ENCODE data around the gene ITIH4.

The ITIH4 gene

DNA sequence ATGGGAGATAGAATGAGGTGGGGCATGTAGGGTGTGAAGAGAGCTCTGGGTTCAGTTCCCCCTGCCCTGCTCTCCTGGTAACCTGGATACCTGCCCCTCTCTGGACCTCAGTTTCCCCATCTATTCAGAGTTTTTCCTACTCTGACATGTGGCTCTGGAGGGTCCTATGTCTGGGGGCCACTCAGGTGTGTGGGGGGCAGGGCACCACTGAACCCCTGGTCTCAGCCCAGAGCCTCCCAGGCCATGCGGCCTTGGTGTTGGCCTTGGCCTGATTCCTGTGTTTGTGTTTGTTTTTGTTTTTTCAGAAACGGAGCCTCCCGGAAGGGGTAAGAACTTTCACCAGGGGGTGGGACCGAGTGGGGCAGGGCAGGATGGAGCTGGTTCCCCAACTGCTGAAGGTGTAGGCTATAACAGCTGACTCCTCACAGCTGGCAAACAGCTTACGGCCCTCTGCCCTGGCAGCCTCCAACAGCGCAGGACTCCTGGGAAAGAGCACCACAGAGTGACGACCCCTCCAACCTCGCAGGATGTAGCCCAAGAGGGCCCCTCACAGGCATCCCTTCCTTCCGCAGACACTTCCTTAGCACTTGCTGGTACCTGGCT lies 35.1 kb downstream of the ITIH4 start:
- DNase-seq: no peak

DNA sequence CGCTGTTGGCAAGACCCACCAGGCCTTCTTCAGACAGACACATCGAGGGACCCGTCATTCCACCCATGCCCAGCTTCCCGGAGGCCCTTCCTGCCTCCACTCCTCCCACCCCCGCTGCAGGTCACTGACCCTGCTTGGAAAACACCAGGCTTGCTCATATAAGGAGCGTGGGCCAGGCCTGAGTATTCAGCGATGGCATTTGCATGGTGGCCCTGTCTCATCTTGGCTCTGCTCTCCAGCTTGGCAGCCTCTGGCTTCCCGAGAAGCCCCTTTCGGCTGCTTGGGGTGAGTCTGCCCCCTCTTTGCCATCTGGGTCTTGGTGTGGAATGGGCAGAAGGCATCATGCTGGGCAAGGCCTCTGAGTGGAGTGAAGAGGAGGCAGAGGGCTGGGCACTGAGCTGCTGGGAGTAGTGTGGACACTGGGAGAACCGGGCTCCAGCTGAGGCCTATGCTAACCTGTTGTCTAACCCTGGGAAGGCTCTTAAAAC lies 35.8 kb downstream of the ITIH4 start, which contains the start of gene ITIH3:
Gene ITIH3 (plus strand): TSS at position 185 of the 488 bp plus-strand sequence. CDS start 8 bp downstream, at position 193.
- DNase-seq: no peak

DNA sequence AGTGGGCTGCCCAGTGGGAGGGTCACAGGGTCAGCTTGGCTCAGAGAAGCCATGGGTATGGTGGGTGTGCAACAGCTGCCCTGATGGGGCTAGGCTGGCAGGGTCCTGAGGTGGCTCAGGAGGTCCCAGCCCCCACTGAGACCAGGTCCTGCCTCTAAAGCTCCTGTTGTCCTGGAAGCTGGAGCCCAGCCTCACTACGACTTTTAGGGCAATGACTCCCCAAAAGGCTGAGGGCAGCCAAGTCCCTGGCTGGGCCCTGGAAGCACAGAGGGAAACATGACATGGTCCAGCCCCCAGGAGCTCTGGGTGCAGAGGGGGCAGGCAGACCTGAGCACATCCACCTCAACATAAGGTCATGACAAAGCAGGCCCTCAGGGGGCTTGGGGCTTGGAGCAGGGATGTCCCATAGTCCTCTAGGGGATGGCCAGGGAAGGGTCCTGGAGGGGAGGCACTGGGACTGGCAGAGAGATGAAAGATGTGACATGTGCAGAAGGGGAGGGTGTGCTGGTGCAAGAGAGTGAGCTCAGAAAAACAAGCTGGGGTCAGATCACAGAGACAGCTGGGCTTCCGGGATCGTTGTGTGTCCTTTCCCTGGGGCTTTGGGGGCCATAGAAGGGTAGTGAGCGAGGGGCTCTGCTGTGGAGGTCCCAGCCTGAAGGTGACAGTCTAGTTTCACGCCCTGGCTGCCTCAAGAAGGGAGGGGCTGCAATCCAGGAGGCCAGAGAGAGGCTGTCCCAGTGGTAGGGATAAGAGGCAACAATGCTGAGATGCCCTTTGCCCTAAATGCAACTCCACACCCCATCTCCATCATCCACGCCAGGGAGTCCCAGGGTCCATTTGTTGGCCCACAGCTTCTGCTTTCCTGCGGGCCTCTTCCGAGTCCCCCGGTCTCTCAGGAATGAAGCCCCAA lies 36.5 kb downstream of the ITIH4 start:
- DNase-seq: no peak

DNA sequence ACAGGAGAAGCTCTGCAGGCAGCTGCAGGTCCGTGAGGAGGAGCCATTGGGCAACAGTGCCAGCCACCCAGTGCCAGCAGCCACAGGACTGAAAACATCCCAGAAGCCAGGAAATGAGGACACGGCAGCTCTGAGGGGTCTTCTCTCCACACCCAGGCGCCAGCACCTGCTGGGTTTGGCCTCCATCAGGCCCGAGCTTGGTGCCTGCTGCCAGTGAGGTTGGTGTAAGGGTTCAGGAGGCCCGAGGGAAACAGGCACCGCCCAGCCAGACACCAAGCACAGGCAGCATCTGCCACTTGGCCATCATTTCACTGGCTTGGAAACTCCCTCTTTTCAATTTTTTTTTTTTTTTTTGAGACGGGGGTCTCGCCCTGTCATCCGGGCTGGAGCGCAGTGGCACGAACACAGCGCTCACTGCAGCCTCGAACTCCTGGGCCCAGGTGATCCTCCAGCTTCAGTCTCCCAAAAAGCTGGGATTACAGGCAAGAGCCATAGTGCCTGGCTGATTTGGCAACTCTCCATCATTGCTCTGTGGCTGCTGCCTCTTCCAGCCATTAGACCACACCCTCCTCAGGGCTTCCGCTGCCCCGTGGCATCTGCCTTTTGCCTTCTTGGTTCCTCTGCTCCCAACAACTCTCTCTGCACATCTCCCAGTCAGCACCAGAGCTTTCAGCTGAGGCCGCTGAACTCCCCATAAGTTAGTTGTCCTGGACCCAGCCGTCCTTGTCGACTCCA lies 37.3 kb downstream of the ITIH4 start:
- no peak for DNase-seq

DNA sequence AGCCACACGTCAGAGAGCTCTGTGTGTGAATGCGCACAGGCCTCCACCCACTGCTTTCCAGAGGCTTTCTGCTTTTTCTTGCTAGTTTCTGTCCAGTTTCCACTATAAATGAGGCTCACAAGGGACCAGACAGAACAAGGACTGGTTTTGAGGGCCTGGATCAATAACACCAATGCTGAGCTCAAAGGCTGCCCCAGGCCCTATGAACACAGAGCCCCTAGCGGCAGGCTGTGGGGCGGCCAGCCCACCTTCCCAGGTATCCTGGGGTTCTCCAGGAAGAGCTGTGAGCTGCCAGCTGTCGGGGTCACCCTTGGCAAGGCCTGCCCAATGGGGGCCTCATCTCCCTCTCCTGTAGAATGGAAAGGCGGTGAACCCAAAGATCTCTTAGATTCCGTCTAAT lies 38.1 kb downstream of the ITIH4 start:
- DNase-seq: no peak

DNA sequence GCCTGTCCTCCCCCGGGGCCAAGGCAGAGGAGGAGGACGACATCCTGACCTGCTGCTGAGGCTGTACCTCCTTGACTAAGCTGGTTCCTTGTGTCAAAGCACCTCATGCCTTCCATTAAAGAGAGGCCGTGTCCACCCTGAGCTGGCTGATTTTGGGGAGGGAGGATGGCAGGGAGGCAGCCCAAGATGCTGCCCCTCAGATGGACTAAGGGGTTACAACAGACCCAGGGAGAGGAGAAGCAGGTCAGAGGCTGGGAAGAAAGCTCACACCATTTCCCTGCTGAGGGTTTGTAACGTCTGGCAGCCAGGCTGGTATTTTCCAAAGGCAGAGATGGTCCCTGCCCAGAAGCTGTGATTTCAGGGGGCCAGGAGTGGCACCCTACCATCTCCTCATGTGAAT lies 38.5 kb downstream of the ITIH4 start:
- no peak for DNase-seq

DNA sequence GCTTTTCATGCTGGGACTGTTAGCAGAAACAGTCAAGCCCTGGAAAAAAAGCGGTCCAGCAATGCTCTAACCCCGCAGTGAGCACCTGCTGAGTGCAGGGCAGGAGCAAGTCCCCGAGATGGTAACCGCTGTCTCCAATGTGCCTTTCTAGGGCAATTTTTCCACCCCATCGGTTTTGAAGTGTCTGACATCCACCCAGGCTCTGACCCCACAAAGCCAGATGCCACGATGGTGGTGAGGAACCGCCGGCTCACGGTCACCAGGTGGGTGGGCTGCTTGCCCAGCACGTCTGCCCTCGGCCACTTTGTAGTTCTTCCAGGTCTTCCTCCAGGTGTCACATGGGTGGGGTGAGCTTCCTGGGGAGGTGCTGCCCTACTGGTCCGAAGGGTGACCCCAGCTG lies 39.1 kb downstream of the ITIH4 start:
- no peak for DNase-seq

DNA sequence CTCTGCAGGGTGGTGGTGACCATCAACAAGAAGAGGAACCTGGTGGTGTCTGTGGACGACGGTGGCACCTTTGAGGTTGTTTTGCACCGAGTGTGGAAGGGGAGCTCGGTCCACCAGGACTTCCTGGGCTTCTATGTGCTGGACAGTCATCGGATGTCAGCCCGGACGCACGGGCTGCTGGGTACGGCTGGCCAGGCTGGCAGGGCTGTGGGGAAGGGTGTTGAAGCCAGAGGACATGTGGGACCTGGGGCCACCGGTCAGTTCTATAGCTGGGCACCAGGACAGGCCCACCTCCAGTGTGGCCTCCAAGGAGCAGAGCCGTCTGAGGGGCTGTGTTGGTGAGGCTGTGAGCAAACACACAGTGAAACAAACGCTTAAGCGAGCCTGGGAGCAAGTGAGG lies 39.7 kb downstream of the ITIH4 start:
- DNase-seq: no peak

DNA sequence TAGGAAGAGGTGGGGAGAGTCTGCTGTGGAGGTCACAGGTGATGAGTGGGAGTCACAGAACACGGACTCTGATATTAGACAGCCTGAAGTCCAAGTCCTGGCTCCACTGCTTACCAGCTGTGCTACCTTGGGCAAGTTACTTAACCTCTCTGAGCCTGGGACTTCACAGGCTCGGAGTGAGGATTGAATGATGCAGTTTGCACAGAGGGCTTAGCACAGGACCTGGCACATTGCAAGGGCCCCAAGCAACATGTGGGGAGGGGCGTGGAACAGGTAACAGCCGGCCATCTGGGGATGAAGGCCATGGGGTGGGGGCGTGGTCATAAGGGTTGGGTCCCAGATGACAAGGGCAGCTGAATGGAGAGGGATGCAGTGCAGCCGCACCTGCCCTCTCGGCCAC lies 40.1 kb downstream of the ITIH4 start:
- DNase-seq: no peak

DNA sequence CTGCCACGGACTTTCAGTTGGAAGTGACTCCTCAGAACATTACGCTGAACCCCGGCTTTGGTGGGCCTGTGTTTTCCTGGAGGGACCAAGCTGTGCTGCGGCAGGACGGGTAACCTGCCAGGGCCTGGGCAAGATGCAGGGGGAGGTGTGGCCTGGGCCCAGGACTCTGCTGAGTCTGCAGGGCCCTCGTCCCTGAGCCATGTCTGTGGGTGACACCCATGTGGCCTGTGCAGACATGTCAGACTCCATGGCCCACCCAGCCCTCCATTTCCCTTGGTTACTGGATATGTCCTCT lies 40.8 kb downstream of the ITIH4 start:
- no peak for DNase-seq

DNA sequence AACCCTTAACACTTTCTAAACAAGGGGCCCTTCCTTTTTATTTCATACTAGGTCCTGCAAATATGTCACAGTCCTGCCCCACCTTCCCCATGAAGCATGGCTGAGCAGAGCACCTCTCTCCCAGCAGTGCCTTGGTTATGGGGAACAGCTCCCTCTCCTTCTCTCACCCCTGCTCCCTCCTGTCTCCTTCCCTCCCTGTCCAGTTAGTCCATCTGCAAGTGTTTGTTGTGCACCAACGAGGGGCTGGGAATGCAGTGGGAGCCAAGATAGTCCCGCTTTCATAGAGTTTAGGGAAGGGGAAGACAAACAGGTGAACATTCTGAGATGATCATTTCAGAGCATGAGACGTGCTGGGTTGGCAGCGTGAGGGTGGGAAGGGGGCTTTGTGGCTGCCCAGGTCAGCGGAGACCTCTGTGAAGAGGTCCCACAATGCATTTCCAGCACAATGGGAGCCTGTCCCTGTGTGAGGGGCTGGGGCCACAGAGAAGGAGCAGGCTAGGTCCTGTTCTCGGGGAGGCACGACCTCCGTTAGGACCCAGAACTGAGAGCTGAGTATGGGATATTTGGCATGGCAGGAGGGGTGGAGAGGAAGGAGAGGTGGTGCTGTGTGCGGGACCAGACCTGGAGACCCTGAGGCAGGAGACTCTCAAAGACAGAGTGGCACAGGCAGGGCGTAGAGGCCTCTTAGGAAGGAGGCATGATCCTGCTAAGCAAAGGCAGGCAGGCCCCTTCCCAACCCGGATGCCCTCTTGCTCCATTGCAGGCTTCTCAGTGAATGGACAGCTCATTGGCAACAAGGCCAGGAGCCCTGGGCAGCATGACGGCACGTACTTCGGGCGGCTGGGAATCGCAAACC lies 41.4 kb downstream of the ITIH4 start:
- no peak for DNase-seq

DNA sequence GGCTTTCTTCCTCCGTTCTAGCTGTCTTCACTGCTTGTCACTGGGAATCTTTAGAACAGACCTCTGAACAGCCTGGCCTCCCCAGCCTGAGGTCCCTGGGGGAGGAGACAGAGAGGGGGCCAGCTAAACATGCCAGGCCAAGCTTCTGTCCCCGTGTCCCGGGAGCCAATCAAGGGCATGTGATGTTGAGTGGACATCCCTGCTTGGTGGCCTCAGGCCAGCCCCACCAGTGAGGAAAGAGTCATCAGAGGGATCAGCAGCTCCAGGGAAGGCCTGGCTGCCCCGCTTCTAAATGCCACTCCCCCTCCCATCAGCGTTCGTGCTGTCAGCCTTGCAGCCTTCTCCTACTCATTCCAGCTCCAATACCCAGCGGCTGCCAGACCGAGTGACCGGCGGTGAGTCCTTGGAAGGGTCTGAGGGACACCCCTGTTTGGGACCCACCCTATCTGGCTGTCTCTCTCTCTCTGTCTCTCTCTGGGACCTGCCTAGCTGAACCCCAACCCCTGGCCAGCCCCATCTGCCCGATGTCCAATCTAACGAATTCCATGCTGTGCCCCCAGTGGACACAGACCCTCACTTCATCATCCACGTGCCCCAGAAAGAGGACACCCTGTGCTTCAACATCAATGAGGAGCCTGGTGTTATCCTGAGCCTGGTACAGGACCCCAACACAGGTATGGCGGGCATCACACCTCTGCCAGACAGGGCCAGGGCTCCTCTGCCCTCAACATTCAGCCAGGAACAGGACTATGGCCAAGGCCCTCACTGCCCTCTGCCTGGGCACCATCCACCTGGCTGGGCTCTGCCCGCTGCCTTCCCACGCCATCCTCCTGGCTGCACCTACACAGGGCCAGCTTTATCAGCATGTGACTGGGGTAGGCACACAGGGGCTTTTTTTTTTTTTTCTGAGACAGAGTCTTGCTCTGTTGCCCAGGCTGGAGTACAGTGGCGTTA lies 42.5 kb downstream of the ITIH4 start:
- DNase-seq: no peak

DNA sequence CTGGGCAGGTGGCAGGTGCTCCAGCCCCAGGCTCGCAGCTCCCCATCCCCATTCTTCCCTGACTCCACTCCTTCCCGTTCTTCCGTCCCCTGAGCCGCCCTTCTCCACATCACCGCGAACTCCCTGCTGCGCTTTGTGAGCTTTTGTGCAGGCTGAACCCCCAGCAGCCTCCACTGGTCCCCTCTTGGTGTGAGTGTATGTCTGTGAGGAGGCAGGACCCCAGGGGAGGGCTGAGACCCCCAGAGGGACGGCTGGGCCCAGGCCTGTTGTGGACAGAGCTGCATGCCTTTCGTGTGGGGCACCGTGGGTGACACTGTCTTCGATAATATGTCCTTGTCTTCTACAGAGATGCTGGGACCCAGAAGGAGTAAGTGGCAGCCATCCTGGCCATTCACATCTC lies 43.2 kb downstream of the ITIH4 start:
- no peak for DNase-seq

DNA sequence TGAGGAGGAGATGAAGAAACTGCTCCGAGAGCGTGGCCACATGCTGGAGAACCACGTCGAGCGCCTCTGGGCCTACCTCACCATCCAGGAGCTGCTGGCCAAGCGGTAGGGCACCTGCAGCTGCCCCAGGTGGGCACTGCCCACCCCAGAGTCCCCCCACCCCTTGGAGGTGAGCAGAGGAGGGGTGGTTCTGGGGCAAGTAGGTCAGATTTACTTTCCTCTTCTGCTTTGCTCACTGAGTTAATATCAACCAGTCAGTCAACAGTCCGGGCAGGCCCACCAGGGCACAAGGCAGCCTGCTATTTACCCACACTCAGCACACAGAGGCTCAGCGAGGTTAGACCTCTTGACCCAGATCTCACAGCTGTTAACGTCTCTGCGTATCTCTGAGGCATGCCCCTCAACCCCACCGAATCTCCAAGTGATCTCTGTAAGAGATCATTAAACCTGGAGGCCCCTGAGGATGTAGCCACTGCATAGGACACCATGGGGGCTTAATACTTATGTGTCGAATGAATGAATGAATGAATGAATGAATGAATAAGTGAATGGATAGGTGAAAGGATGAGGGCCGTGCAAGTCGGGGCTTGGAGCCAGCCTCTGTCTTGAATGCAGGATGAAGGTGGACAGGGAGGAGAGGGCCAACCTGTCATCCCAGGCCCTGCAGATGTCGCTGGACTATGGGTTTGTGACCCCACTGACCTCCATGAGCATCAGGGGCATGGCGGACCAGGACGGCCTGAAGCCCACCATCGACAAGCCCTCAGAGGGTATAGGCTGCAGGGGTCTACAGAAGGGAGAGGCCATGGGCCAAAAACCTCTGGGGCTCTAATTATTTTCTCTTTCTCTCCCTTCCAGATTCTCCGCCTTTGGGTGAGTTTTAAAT lies 43.9 kb downstream of the ITIH4 start:
- DNase-seq: no peak

DNA sequence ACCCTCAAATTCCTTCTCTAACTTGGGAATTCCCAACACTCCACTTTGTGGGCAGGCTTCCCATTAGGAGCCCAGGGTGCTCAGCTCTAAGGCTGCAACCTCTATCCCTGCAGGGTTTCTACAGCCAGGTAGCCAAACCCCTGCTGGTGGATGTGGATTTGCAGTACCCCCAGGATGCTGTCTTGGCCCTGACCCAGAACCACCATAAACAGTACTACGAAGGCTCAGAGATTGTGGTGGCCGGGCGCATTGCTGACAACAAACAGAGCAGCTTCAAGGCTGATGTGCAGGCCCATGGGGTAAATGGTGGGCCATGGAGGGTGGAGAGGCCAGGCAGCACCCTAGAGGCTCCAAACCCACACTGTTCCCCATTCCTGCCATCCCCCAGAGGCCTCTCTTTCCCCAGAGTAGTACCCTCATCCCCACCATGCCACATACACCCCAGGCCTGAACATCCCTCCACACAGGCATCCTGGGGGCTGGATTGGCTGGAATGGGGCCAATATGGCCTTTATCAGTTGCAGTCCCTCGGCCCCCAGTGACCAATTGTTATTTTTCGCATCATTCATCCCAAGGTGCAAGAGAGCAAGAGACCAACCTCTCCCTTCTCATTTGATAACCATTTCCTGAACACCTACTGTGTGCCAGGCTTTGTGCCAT lies 45.4 kb downstream of the ITIH4 start:
- no peak for DNase-seq

DNA sequence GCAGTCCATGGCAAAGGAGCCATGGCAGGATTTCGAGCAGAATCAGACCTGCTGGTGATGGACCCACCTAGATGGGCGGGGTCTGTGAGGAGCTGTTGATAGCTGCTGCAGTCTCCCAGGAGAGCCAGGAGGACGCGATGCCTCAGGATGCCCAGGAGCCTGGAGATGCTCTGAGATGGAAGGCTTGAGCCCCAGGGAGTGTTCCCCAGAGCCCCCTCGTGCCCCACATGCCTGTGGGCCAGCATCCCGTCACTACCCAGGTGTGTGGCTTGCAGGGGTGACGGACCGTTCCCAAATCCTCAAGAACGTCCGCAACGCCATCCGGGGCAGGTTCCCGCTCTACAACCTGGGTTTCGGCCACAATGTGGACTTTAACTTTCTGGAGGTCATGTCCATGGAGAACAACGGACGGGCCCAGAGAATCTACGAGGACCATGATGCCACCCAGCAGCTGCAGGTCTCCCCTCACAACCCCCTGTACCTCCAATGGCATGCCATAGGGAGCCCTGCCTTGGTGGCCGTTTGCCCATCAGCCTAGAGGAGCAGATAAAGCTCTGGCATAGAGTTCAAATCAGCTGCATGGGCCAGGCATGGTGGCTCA lies 46.4 kb downstream of the ITIH4 start:
- DNase-seq: no peak

DNA sequence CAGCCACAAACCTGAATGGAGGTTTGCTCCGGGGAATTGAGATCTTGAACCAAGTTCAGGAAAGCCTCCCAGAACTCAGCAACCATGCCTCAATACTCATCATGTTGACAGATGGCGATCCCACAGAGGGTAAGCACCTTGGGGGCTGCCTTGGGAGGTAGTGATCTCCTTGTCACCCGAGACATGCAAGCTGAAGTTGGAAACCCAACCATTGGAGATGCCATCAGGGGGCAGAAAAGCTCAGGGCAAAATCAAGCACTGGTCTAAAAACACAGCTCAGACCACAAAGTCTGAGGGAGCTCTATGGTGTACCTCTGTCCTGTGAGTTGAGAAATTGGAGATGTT lies 47.3 kb downstream of the ITIH4 start:
- no peak for DNase-seq

DNA sequence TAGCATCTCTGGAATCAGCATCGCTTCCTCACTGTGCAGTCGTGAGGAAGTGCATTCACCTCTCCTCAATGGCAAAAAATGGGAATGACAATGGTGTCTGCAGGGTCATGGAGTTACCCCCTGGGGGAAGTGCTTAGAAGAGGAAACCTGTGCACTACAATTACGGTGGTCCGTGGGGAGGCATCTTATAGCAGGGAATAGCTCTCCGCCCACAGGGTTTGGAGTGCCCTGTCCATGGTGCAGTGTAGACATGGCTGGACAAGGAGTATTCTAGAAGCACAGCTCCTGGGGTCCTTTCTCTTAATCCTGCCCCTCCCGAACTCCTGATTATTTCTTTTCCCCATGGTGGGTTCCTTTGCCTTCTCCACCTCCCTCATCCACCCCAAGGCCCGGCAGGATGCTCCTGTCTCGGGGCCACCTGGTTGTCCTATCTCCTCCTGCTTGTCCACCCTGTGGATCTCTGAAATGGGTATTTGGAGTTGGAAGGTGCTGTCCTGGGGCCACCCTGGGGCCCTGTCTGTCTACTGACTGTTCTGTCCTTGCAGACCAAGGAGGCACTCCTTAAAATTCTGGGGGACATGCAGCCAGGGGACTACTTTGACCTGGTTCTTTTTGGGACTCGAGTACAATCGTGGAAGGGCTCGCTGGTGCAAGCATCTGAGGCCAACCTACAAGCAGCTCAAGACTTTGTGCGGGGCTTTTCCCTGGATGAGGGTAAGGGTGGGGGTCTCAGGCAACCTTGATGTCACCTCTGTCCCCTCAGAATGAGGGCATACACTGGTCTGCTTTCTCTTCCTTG lies 47.9 kb downstream of the ITIH4 start:
- no peak for DNase-seq

DNA sequence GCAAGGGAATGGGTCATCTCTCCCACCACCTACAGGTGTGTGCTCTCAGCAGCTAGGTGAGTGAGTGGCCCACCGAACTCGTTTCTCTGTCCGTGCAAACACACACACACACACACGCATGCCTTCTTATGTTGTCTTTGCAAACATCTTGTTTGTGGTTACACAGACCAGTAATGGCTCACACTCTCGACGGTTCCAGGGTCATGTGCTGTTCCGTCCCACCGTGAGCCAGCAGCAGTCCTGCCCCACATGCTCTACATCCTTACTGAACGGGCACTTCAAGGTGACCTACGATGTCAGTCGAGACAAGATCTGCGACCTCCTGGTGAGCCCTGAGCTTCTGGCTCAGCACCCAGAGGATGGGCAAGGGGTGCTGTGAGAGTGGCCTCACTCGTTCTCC lies 48.7 kb downstream of the ITIH4 start:
- DNase-seq: no peak
